Trophoblast cell (in vitro differentiated cells and primary cell): ENCODE data around the gene SLC30A3.

Experiments
- DNase-seq, 2 donors: peaks; one replicate each; pipeline ENCODE4 v3.0.0-alpha.2; 2016
- H2AFZ ChIP-seq: 2 replicates; pipeline ENCODE4 v1.6.1; 2013; ENCODE audit warnings: low read length, moderate library complexity, mild to moderate bottlenecking; ENCODE audit not compliant: insufficient read depth, poor library complexity
- H2AK5ac ChIP-seq: 2 replicates; pipeline ENCODE4 v1.6.1; 2013; ENCODE audit warnings: mild to moderate bottlenecking, low read length
- H2BK120ac ChIP-seq: 2 replicates; pipeline ENCODE4 v1.6.1; 2013; ENCODE audit warnings: low read length, mild to moderate bottlenecking, moderate library complexity; ENCODE audit not compliant: insufficient read depth, poor library complexity
- H2BK12ac ChIP-seq: 2 replicates; pipeline ENCODE4 v1.6.1; 2013; ENCODE audit warnings: mild to moderate bottlenecking, low read length, moderate library complexity
- H2BK5ac ChIP-seq: 2 replicates; pipeline ENCODE4 v1.6.1; 2013; ENCODE audit warnings: low read length, low read depth, moderate library complexity, mild to moderate bottlenecking; ENCODE audit not compliant: poor library complexity
- H3K14ac ChIP-seq: 2 replicates; pipeline ENCODE4 v1.6.1; 2013; ENCODE audit warnings: mild to moderate bottlenecking, low read length
- H3K18ac ChIP-seq: 2 replicates; pipeline ENCODE4 v1.6.1; 2013; ENCODE audit warnings: mild to moderate bottlenecking, low read length
- H3K23ac ChIP-seq: 2 replicates; pipeline ENCODE4 v1.6.1; 2013; ENCODE audit warnings: low read length
- H3K27ac ChIP-seq: 2 replicates; pipeline ENCODE4 v1.5.1; 2013; ENCODE audit warnings: low read depth, mild to moderate bottlenecking, inconsistent platforms, low read length, moderate library complexity
- H3K27me3 ChIP-seq: 2 replicates; pipeline ENCODE4 v1.6.1; 2013; ENCODE audit warnings: inconsistent platforms, mild to moderate bottlenecking, low read length, moderate library complexity; ENCODE audit not compliant: insufficient read depth
- H3K36me3 ChIP-seq, 2 experiments: 1 replicate in 1 of 2; 2 replicates in 1 of 2; pipeline ENCODE4 v1.6.1; 2013; ENCODE audit warnings: low read length in 2 of 2, mild to moderate bottlenecking in 2 of 2, moderate library complexity in 1 of 2; ENCODE audit not compliant: insufficient read depth in 2 of 2, control insufficient read depth in 1 of 2
- H3K4ac ChIP-seq: 2 replicates; pipeline ENCODE4 v1.6.1; 2013; ENCODE audit warnings: low read depth, mild to moderate bottlenecking, low read length, moderate library complexity
- H3K4me1 ChIP-seq, 2 experiments: 1 replicate in 1 of 2; 2 replicates in 1 of 2; pipeline ENCODE4 v1.6.1; 2013; ENCODE audit warnings: low read length in 2 of 2, mild to moderate bottlenecking in 2 of 2, moderate library complexity in 1 of 2; ENCODE audit not compliant: insufficient read depth in 2 of 2, control insufficient read depth in 1 of 2
- H3K4me2 ChIP-seq: 2 replicates; pipeline ENCODE4 v1.6.1; 2013; ENCODE audit warnings: inconsistent platforms, mild to moderate bottlenecking, low read length, moderate library complexity
- H3K4me3 ChIP-seq: 2 replicates; pipeline ENCODE4 v1.5.1; 2013; ENCODE audit warnings: mild to moderate bottlenecking, low read depth, low read length, inconsistent platforms
- H3K79me1 ChIP-seq: one replicate; pipeline ENCODE4 v1.6.1; 2013; ENCODE audit warnings: low read length
- H3K79me2 ChIP-seq: 2 replicates; pipeline ENCODE4 v1.6.1; 2013; ENCODE audit warnings: low read length, mild to moderate bottlenecking; ENCODE audit not compliant: control insufficient read depth, insufficient read depth, poor library complexity
- H3K9ac ChIP-seq: 2 replicates; pipeline ENCODE4 v1.6.1; 2013; ENCODE audit warnings: mild to moderate bottlenecking, low read length
- H3K9me3 ChIP-seq: 2 replicates; pipeline ENCODE4 v1.6.1; 2013; ENCODE audit warnings: low read depth, mild to moderate bottlenecking, control low read depth, inconsistent platforms, low read length; ENCODE audit not compliant: insufficient read depth
- H4K12ac ChIP-seq: 2 replicates; pipeline ENCODE4 v1.6.1; 2013; ENCODE audit warnings: low read depth, mild to moderate bottlenecking, low read length, moderate library complexity
- H4K8ac ChIP-seq: 2 replicates; pipeline ENCODE4 v1.6.1; 2013; ENCODE audit warnings: low read depth, mild to moderate bottlenecking, low read length, moderate library complexity
- H4K91ac ChIP-seq: one replicate; pipeline ENCODE4 v1.6.1; 2013; ENCODE audit warnings: low read depth, mild to moderate bottlenecking, low read length, moderate library complexity
- WGBS: extraction: QIAGEN DNeasy Blood & Tissue Kit; methylation state at CpG from one replicate; pipeline ENCODE4 v1.1.7; 2013; ENCODE audit warnings: missing lambda C conversion rate; ENCODE audit not compliant: insufficient read length, insufficient coverage; ENCODE audit errors: extremely low coverage; 5-methylcytosine and 5-hydroxymethylcytosine counted together

SLC30A3 gene

DNA sequence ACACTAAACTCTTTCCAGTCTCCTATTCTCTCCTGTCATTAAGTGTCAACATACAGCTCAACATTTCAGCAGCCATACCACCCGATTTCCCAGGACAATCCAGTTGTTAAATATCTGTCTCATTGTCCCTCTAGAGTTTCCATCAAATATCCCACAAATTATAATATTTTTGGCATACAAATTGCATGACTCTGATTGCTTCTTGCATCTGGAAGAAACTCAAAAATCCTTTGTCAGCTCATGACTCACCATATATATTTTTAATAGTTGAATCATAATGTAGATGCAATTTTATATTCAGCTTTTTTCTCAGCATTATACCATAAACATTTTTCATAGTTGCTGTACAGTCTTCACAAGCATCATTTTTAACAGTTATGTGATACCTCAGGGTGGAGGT is 7.2 kb downstream of the SLC30A3 start:
- H3K79me1 ChIP-seq, result no peaks in the 10 kb centered on the region

DNA sequence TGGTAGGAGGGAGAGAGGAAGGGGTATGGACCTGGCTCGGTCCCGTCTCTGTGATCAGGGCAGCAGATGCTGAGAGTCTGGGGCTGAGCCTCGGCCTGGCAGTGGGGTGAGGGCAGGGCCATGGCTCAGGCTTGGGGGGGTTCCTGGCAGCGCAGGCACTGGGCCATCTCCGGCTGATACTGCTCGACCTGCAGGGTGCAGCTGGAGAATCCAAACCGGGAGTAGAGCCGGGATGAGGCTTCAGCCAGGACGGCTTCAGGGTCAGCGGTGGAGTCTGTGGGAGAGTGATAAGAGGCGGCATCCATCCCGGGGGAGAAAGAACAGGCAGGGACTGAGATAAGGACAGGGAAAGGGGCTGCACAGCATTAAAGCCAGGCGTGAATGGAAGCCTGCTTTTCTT is 7.7 kb downstream of the SLC30A3 start:
- no peaks in the 10 kb centered on the region for H3K4me1 ChIP-seq
- no CpG with 5 or more reads among the region's 13 CpGs for WGBS
- no peak overlapping the region for H3K27ac ChIP-seq
- H3K9me3 ChIP-seq, result no peaks in the 10 kb centered on the region
- H2BK120ac ChIP-seq, result no peak overlapping the region
- H4K8ac ChIP-seq, result no peak overlapping the region
- no peak overlapping the region for H3K18ac ChIP-seq
- H2BK5ac ChIP-seq, result no peak overlapping the region
- H2BK12ac ChIP-seq, result no peak overlapping the region
- no peak overlapping the region for H3K4me3 ChIP-seq
- no peak overlapping the region for H2AFZ ChIP-seq
- peaks cover 3% of the 10 kb centered on the region for H3K27me3 ChIP-seq
- DNase-seq, result no peak
- H3K23ac ChIP-seq, result no peak overlapping the region
- no peak overlapping the region for H2AK5ac ChIP-seq
- no peaks in the 10 kb centered on the region for H3K36me3 ChIP-seq
- H3K79me1 ChIP-seq, result no peaks in the 10 kb centered on the region
- H3K4ac ChIP-seq, result no peak overlapping the region
- H3K4me2 ChIP-seq, result no peak overlapping the region
- H3K79me2 ChIP-seq, result no peaks in the 10 kb centered on the region
- no peak overlapping the region for H3K9ac ChIP-seq
- no peak overlapping the region for H4K91ac ChIP-seq
- no peak overlapping the region for H3K14ac ChIP-seq
- H4K12ac ChIP-seq, result no peak overlapping the region

More for the DNA sequence above, 7.2 kb downstream of the SLC30A3 start:
- no CpG with 5 or more reads among the region's 1 CpG for WGBS
- Histone ChIP-seq H3K4ac (no peak overlapping the region), H3K4me1 (no peaks in the 10 kb centered on the region), H4K91ac (no peak overlapping the region), H3K4me2 (no peak overlapping the region), H3K23ac (no peak overlapping the region), H2BK120ac (no peak overlapping the region), H3K36me3 (no peaks in the 10 kb centered on the region), H2AFZ (no peak overlapping the region), H3K27ac (no peak overlapping the region), H3K9ac (no peak overlapping the region), H3K9me3 (no peaks in the 10 kb centered on the region), H3K18ac (no peak overlapping the region), H2BK12ac (no peak overlapping the region), H4K8ac (no peak overlapping the region), H3K79me2 (no peaks in the 10 kb centered on the region), H2AK5ac (no peak overlapping the region), H3K14ac (no peak overlapping the region), H3K27me3 (peaks cover 7% of the 10 kb centered on the region), H2BK5ac (no peak overlapping the region), H3K4me3 (no peak overlapping the region), H4K12ac (no peak overlapping the region)
- no peak for DNase-seq

DNA sequence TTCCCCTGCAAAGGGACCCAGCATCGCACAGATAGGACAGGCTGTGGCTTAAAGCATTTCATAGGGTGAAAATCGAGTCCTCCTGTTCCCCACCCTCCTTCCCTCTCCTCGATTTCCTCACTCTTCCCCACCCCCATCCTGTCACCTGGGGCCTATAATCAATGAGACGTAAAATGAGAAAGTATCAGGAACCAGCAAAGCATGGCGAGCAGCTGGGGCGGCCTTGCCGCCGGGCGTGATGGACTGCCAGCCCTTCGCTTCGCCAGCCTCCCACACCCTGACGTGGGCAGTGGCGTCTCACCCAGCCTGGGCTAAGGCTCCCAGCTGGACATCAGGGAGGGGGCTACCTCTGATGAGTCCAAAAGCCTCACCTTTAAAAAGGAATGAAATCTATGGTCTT is 11.1 kb downstream of the SLC30A3 start:
- Histone ChIP-seq H2AK5ac (no peak overlapping the region), H3K79me2 (no peaks in the 10 kb centered on the region), H3K18ac (no peak overlapping the region), H4K8ac (no peak overlapping the region), H4K91ac (no peak overlapping the region), H3K36me3 (no peaks in the 10 kb centered on the region), H3K4me2 (no peak overlapping the region), H2BK120ac (no peak overlapping the region), H3K27me3 (no peaks in the 10 kb centered on the region), H3K79me1 (no peaks in the 10 kb centered on the region), H3K14ac (no peak overlapping the region), H4K12ac (no peak overlapping the region), H2BK12ac (no peak overlapping the region), H2AFZ (no peak overlapping the region), H3K27ac (no peak overlapping the region), H3K9ac (no peak overlapping the region), H3K4ac (no peak overlapping the region), H3K4me1 (no peaks in the 10 kb centered on the region), H3K4me3 (no peak overlapping the region), H2BK5ac (no peak overlapping the region), H3K23ac (no peak overlapping the region), H3K9me3 (no peaks in the 10 kb centered on the region)
- no CpG with 5 or more reads among the region's 13 CpGs for whole genome bisulfite sequencing
- no peak for DNase-seq

- Histone ChIP-seq H3K36me3 (no peaks in the 10 kb centered on the region), H3K4ac (no peak overlapping the region), H3K27ac (no peak overlapping the region), H3K4me1 (no peaks in the 10 kb centered on the region), H3K27me3 (no peaks in the 10 kb centered on the region), H4K91ac (no peak overlapping the region), H2BK5ac (no peak overlapping the region), H2BK12ac (no peak overlapping the region), H2AK5ac (no peak overlapping the region), H4K12ac (no peak overlapping the region), H3K4me2 (no peak overlapping the region), H3K9me3 (no peaks in the 10 kb centered on the region), H3K79me1 (no peaks in the 10 kb centered on the region), H3K9ac (no peak overlapping the region), H3K23ac (no peak overlapping the region), H3K79me2 (no peaks in the 10 kb centered on the region), H2AFZ (no peak overlapping the region), H2BK120ac (no peak overlapping the region), H4K8ac (peak overlapping the region; percentile 17), H3K14ac (no peak overlapping the region), H3K4me3 (no peak overlapping the region), H3K18ac (no peak overlapping the region)
- DNase-seq, result no peak
- WGBS, result no CpG with 5 or more reads among the region's 13 CpGs
Observed at GRCh38 chr2:27250652-27251379, 12.0 kb downstream of the SLC30A3 start.
